GM13976 (cell line): ENCODE results near the gene PIM1.

Experiments used
- DNase-seq: peaks from one replicate; pipeline ENCODE4 v3.0.0; 2012; ENCODE audit warnings: low spot score
- CTCF ChIP-seq: IDR thresholded peaks from 2 replicates; pipeline ENCODE4 v1.5.1; 2012; ENCODE audit warnings: borderline replicate concordance, mild to moderate bottlenecking; ENCODE audit not compliant: insufficient read depth; ENCODE audit errors: extremely low read depth, missing control alignments, control extremely low read depth
- in situ Hi-C: fragments of 300-500 bp; cut with MboI; formaldehyde crosslinking; loops from one replicate; pipeline ENCODE4 v1.12.0; 2022; ENCODE audit warnings: low sequenced_read_pairs, mixed read lengths, inconsistent platforms; ENCODE audit not compliant: unreplicated experiment

The PIM1 gene

GRCh38 chr6:37160922-37161778 is 8.8 kb upstream of the PIM1 start:
- no peak for TF ChIP-seq CTCF
- in situ Hi-C loops: no loop called here
- DNase-seq: peak; percentile 65

GRCh38 chr6:37162740-37163139 is 7.2 kb upstream of the PIM1 start:
- in situ Hi-C loops: no loop called here
- no peak for TF ChIP-seq CTCF

GRCh38 chr6:37168163-37168758 is 1.7 kb upstream of the PIM1 start:
- no peak for TF ChIP-seq CTCF
- DNase-seq: no peak
- in situ Hi-C loops: no loop called here

More at GRCh38 chr6:37162740-37163139, 7.2 kb upstream of the PIM1 start:
- DNase-seq: no peak

GRCh38 chr6:37168811-37169495 is 999 bp upstream of the PIM1 start:
- TF ChIP-seq CTCF: no peak
- peak; percentile 33 for DNase-seq
- in situ Hi-C loops: no loop called here

GRCh38 chr6:37170273-37171200 is 585 bp downstream of the PIM1 start:
- peak; percentile 30 for TF ChIP-seq CTCF
- in situ Hi-C loops: loop anchor here (5.0 kb wide), 1 partner anchor 118 kb away; no protein-coding TSS in a partner anchor
- peak; percentile 44 for DNase-seq
